Effector CD8-positive, alpha-beta T cell (primary cell): ENCODE data around the gene CPTP.

ENCODE experiments used
- DNase-seq: peaks from one replicate; lab custom pipeline; 2025; lab: John Stamatoyannopoulos, UW

The CPTP gene

GRCh38 chr1:1349256-1350012, 24.8 kb downstream of the CPTP start, which contains the start of gene DVL1:
Gene DVL1, minus strand, starts transcription at chr1:1349418. Its CDS starts 353 bp downstream, at chr1:1349065.
- DNase-seq = peak; percentile 65

DNA sequence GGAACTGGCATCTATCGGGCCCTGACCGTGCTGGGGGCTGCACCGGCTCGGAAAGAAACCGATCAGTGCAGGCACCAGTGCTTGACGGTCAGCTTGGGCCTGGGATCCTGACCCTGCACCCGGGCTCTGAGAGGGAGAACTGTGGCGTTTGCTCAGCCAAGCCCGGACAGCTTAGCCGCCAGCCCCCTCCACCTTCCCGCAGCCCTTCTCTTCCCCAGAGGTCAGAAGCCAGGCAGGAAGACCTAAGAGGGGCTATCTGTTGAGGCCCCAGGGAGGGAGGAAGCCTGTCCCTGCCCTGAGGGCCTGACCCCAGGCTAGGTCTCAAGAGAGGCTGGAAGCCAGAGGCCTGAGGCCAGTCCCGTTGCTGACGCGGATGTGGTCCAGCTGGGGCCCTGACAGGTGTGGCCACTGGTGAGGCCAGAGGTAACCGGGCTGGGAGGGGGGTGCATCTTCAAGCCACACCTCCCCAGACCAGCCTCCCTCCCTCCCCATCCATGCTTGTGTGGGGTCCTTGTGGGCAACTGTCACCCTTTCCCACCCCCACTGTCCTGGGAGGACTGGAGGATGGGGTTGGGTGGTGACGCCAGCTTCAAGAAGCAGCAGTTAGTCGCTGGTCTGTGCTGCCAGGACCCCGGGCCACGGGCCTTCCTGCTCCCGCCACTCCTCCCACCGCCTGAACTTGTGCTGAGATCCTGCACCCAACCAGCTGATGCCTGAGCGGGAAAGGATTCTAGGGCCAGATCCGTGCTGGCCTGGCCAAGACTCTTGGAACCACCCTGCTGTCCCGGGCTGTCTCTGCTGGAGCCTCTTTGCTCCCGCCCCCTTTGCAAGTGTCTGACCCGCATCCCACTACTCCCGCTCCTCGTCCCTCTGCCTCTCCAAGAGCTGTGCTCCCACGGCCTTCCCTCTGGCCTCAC, 27.2 kb downstream of the CPTP start:
- no peak for DNase-seq

GRCh38 chr1:1352786-1353388, 28.3 kb downstream of the CPTP start:
- no peak for DNase-seq

GRCh38 chr1:1353389-1354151, 29.0 kb downstream of the CPTP start:
- DNase-seq = no peak

- DNase-seq = no peak
These were observed 30.0 kb downstream of the CPTP start for GRCh38 chr1:1354271-1355247.

- no peak for DNase-seq
These were observed 30.8 kb downstream of the CPTP start for GRCh38 chr1:1355416-1355815.

GRCh38 chr1:1356166-1356795, 31.7 kb downstream of the CPTP start:
- no peak for DNase-seq

- DNase-seq = no peak
These were observed 32.3 kb downstream of the CPTP start for GRCh38 chr1:1356796-1357401.

- DNase-seq = no peak
These were observed 33.4 kb downstream of the CPTP start for GRCh38 chr1:1357871-1358432.

DNA sequence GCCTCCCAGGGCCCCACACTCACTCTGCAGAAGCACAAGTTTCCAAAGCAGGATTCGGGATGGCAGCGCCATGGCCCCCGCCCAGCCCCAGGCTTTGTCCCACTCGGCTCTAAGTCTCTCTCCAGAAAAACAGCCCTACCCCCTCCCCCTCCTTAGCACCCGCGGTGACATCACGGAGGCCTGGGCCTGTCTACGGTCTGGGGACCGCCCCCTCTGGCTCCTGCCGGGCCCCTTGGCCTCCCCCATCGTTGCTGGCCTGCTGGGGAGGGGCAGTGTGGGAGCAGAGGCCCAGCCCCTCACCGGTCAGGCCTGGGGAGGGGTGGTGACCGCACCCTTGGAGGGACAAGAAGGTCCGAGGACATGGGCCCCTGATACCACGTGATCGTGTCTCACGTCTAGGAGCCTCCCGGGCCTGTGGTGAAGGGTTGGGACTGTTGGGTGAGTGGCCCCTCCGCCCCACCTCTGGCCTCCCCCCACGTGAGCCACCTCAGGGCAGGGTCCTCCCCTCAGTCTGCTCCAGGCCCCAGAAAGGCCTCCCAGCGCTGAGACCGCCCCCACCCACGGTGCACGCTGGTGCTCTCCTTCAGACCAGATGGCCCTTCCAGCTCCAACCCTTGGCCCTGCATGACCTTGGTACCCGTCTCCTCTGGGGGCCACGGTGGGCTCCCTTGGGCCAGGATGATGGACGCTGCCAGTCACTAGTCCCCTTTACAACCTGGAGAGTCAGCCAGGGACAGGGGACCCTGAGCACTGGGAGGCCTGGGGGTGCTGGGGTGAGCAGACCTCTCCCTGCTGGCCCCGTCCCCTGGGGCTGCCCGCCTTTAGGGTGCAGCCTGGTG, 34.0 kb downstream of the CPTP start, which contains the start of gene MXRA8:
TSS of gene MXRA8 (minus strand) at position 123 of the 839 bp plus-strand sequence. CDS start at position 72, 51 bp downstream.
- DNase-seq = no peak

DNA sequence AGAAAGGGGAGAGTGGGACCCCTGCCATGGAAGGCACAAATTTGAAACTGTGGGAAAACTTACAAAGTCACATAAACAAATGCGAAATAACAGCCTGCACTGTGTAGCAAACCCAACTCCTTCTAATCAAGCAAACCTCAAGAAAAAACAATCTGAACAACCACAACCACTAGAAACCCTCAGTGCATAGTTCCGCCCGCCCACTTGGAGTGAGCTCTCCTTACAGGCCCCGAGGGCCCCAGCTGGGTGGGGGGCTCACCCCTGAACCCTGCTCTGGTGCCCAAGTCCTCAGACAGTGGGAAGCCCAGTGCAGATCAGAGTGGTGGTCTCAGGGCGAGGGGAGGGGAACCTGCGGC, 34.7 kb downstream of the CPTP start:
- DNase-seq = no peak

DNA sequence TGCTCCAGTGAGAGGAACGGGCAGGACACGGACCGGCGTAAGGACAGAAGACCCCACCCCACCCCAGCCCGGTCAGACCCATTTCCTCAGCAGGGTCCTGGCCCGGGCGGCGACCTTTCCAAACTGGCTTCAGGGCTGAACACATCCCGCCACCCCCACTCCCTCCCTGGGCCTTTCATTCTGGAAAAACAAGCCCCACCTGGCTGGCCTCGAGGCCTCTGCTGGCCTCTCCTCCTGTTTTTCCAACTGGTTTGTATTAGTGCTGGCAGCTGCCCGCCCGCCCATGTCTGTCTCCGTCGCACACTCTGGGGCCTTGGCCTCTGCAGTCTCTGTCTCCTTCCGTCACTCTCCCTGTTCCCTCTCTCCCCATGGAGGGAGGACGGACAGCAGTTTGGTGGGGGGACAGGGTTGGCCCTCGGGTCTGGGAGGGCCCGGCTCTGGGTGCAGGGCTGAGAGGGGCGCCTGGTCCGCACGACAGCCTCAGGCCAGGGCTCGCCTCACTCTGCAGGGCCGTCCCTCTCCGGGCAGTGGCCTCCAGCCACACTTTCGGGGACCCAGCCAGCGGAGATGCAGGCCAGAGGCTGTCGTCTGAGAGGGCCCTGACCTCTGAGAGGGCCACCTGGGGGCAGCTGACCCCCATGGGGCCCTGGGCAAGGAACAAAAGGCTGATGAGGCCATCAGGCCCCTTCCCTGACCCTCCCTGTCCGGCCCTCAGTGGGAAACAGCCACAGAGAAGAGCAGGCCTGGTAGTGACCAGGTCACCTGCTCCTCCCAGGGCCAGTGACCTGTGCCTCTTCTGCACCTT, 35.3 kb downstream of the CPTP start:
- DNase-seq = no peak

DNA sequence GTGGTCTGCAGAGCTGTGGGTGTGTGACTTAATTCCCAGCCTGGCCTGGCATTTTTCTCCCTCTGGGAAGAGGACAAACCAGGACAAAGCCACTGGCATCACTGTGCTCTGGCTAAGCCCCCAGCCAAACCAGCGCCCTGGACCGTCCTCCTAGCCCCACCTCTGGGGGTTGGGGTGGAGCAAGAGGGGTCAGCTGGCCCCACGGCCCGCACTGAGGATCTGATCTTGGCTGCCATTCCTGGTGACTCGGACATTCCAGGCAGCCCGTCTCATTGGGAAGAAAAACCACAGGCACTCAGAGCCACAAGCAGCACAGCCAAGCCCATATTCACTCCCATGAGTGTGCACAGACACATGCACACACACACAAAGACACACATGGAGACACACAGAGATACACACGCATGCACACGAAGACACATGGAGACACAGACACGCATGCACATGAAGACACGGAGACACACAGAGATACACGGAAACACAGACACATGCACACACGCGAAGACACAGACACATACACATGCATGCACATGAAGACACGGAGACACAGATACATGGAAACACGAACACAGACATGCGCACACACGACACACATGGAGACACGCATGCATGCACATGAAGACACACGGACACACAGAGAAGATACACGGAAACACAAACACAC, 36.0 kb downstream of the CPTP start:
- DNase-seq = no peak

DNA sequence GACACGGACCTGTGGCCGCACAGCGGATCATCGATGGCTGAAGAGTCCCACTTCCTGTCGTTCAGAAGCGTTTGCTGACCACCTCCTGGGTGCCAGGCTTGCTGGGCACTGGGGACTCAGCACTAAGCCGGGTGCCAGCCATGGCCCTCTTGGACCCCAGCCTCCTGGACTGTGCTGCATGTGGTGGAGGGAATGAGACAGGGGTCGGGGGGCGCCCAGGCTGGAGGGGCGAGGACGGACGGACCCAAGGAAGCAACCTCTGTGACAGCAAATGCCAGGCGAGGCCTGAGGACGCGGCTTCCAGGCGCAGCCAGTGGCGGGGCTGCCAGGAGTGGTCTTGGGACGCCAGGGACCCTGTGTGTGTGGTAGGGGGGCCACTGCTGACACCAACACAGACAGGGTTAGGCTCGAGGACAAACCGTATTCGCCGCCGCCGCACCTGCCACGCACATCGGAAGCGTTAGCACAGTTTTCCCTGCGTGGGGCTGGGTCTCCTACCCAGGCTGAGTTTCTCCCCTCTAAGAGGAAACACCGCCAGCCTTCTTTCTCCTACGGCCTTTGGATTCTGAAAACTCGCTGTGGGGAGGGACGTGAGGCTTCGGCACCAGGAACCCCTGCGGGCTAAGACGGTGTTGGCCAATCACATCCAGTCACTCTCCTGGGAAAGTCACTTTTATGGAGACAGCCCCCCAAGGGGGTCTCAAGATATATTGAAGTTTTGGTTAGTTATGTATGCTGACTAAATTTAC, 36.8 kb downstream of the CPTP start:
- DNase-seq = no peak

DNA sequence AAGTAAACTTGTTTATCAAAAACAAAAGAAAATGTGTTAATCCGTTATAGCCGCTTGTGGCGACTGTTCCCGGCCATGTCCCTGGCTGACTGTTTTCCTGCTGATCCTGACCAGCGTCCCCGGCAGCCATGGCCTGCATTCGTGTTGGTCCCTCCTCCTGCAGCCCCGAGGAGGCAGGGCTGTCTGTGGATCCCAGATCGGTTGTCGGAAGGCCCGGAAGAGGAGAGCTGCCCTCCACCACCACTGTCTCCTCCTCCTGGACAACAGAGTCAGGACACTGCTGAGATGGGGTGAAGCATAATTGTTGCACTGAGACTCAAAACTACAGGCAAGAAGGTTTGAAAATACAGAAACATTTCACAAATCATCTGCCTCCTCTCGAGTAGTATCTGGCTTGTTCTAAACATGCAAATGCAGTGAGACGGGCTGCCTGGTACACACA, 37.4 kb downstream of the CPTP start:
- DNase-seq = no peak

- no peak for DNase-seq
These were observed 39.7 kb downstream of the CPTP start for GRCh38 chr1:1364266-1364665.
